HG02759 (cell line): Measurements from ENCODE around the gene COPZ1.
A peak's percentile ranks its signal among the peaks of the same experiment; 100 is the strongest.

Source experiments
- ATAC-seq: cut with Tn5 transposase; IDR thresholded peaks from one replicate; pipeline ENCODE4 v1.9.1; 2021; ENCODE audit warnings: mild to moderate bottlenecking, moderate library complexity; ENCODE audit not compliant: unreplicated experiment

The COPZ1 gene

GRCh38 chr12:54390668-54391551, 66.0 kb downstream of the COPZ1 start:
- peak; percentile 80 for ATAC-seq

DNA sequence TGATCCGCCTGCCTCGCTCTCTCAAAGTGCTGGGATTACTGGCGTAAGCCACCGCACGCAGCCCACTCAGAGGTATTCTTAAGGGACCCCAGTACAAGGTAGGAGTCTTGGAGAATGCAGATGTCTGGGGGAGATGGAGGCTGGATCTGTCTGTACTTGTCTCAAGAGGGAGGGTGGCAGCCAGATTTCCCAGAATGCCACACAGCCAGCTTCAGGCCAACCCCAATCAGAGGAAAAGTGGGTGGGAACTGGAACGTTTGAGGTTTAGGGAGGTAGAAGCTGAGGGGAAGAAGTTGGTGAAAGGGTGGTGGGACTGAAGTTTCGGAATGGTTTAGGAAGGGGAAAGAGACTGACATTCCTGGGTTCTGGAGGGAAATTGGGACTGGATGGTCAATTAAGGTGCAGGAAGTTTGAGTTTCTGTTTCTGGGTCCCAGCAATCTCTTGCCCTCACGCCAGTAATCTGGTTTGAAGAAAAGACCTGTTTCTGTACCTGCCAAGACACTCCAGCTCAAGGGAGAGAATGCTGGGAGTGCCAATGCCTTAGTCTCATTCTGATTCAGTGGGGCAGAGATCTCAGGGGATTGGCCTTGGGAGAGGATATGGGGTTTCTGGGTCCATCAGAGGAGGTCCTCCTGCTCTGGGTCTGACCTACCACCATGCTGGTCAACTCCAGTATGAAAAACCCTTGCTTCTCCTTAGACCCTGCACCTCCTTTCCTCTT, 67.7 kb downstream of the COPZ1 start:
- ATAC-seq, result no peak

DNA sequence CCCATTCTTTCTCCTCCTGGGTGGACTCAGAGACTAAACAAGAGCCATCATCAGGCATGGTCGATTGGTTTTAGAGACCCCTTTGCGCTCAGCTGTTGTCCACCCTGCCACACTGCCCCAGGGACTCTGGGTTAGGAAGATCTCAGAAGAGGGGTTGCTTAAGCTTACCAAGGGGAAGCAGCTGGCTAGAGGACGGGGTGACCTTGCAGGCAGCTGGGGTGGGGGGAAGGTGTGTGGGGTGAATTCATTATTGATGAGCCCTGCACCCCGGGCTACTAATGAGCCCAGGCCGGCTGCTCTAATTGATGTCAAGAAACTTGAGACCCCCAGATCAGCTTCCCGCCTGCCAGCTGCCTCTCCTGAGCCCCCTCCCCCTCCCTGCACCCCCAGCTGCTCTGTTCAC, 68.3 kb downstream of the COPZ1 start:
- ATAC-seq, result no peak

DNA sequence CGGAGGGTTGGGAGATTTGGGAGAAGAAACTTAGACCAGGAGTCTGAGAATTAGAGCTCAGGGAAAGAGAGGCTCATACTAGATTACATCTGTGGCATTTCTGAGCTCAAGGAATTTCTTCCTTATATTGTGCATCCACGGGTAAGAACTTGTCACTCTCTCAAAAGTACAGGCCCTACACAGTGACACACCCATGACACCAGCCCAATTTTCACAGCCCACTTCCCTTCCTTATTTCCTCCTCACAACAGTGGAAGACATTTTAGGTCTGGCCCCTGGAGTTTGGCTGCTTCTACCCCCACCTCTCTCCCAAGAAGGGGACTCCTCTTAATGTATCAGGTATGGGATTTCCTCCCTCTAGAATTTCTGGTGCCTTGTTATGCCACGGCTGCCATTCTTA, 68.8 kb downstream of the COPZ1 start:
- no peak for ATAC-seq

- no peak for ATAC-seq
These were observed 69.4 kb downstream of the COPZ1 start for GRCh38 chr12:54394281-54394719.

GRCh38 chr12:54394986-54395385, 70.1 kb downstream of the COPZ1 start:
- ATAC-seq, result no peak

DNA sequence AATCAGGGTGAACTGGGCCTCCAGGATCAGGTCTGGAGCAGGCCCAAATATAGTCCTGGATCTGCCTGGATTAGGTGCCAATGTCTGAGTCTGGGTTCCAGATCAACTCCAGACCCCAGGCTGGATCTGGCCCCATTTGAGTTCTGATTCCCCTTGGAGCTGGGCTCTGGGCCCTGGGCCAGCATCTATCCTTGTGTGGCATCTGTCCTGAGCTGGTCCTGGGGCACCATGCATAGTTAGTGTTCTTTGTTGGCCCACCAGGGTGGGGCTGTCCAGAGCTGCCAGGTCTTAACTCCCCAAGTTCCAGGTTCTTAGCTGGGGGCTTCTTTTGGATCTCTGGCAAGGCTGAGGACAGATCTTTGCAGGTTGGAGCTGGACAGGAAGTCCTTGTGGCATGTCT, 70.6 kb downstream of the COPZ1 start:
- no peak for ATAC-seq

GRCh38 chr12:54397157-54397556, 72.2 kb downstream of the COPZ1 start:
- no peak for ATAC-seq

- no peak for ATAC-seq
These were observed 73.3 kb downstream of the COPZ1 start for GRCh38 chr12:54398218-54398617.

- peak; percentile 83 for ATAC-seq
These were observed 74.3 kb downstream of the COPZ1 start for GRCh38 chr12:54398995-54399793.

GRCh38 chr12:54401119-54401518, 76.2 kb downstream of the COPZ1 start:
- ATAC-seq, result no peak
